Ovary (tissue), 9 donors: ENCODE results near the gene S100B. TPM values are rescaled to one million over a fixed set of nuclear protein-coding genes. Genes with fewer than 3 reads are reported as not detected.

Experiments
- DNase-seq, 5 donors: peaks; one replicate each; pipeline ENCODE4 v3.0.0-alpha.2; 2019 to 2020
- H3K27ac ChIP-seq, 2 donors: fragments of 200-600 bp; one replicate each; pipeline versions ENCODE4 v1.5.1 to v1.8.0; 2019 to 2022
- H3K27me3 ChIP-seq: fragments of 200-600 bp; one replicate; pipeline ENCODE4 v1.8.0; 2022
- H3K36me3 ChIP-seq: fragments of 200-600 bp; sonication (generic); one replicate; pipeline ENCODE4 v1.5.1; 2019
- H3K4me1 ChIP-seq: one replicate; pipeline ENCODE4 v1.8.1; 2013; ENCODE audit warnings: mild to moderate bottlenecking, moderate library complexity; ENCODE audit not compliant: insufficient read depth
- H3K4me3 ChIP-seq: fragments of 200-600 bp; sonication (generic); one replicate; pipeline ENCODE4 v1.5.1; 2017
- H3K9me3 ChIP-seq, 2 donors: fragments of 200-600 bp in 1 of 2; sonication (generic) in 1 of 2; one replicate each; pipeline versions ENCODE4 v1.5.1 to v1.8.1; 2013 to 2019; ENCODE audit warnings: mild to moderate bottlenecking in 1 of 2, moderate library complexity in 1 of 2
- EP300 ChIP-seq: sonication (generic); formaldehyde crosslinking; IDR thresholded peaks from one replicate; pipeline ENCODE4 v1.6.1; 2017; ENCODE audit warnings: antibody characterized with exemption
- POLR2A ChIP-seq: fragments of 450-650 bp; IDR thresholded peaks from one replicate; pipeline ENCODE4 v1.6.1; 2017; ENCODE audit warnings: antibody characterized with exemption, mild to moderate bottlenecking, moderate library complexity
- WGBS, 3 donors: extraction: QIAGEN DNeasy Blood & Tissue Kit in 1 of 3; methylation state at CpG; one replicate each; pipeline versions ENCODE4 v1.1.5 to v1.1.7; 2013 to 2017; 5-methylcytosine and 5-hydroxymethylcytosine counted together
- intact Hi-C, 4 donors: fragments of 100-400 bp; cut with DNase I; formaldehyde crosslinking; loops; one replicate each; pipeline versions ENCODE4 v1.11.0 to v1.15.1; 2022 to 2023
- polyA plus RNA-seq, 2 donors: library from polyadenylated mRNA; stranded (reverse); fragments of 200-250 nt in 1 of 2; fragments of 350-450 nt in 1 of 2; fragmentation: Illumina TruSeq in 1 of 2; extraction: RNeasy Lipid Tissue Mini Kit (QIAGEN cat#74804) in 1 of 2; gene quantifications; one replicate each; pipeline ENCODE4 v1.2.3, GENCODE V29; 2013 to 2014
- total RNA-seq, 7 donors: library from RNA; depleted of rRNA in 2 of 7; stranded (reverse); fragments of >200 nt in 2 of 7; fragmentation: NEBNext Ultra II Directional in 3 of 7; extraction: Animal tissue kit (Norgen Biotek cat#: 25700) in 3 of 7; gene quantifications; one replicate each; pipeline versions ENCODE4 v1.1.0 to v1.2.4, GENCODE V29; 2016 to 2023
- TF ChIP-seq, protein P1 (sequence below), 3 donors: fragments of 450-650 bp in 2 of 3; fragments of 200-600 bp in 1 of 3; IDR thresholded peaks; one replicate each; pipeline versions ENCODE4 v1.5.1 to v1.8.0; 2016 to 2022; ENCODE audit warnings: antibody characterized with exemption in 3 of 3, mild to moderate bottlenecking in 1 of 3
- donor health status: DM: no; HTN: no; CAD: no; lungs with moderate emphysema.
- donor health status: DM: no; HTN: no; CAD: no.
- donor health status: Bipolar disorder and iron deficiency.
- donor health status: DM: yes; HTN: yes; CAD: no.
- donor health status: DM: no; HTN: no; CAD: no.
- donor health status: DM: yes; HTN: yes; CAD: no.

The S100B gene
- total and polyA plus RNA-seq, 9 donors: 0.53 to 16.8 (median 2.9) TPM

DNA sequence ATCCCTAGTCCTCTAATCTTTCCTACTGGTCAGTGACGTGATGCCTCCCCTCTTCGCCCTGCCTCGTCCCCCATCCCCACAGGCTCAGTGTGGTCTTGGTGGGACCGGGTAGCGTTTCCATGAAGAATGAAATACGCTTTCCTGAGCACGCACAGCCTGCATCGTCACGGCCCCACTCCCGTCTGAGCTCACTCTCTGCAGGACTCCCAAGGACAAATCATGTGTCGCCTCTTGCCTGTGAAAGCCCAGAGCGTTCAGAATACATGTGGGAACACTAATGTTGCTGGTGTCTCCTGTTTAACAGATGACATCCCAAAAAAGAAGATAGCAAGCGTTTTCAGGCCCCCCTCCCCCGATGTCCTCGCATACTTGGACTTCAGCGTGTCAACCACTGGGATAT lies 49.2 kb downstream of the S100B start:
- no peaks in the 10 kb centered on the region for H3K36me3 ChIP-seq
- no peaks in the 10 kb centered on the region for H3K9me3 ChIP-seq
- WGBS, 3 donors: 92 to 95% (median 95%) methylated on average over 16 of the region's 16 CpGs
- no peak overlapping the region for H3K4me3 ChIP-seq
- no peak for DNase-seq
- no peak for TF ChIP-seq POLR2A
- TF ChIP-seq, protein P1, sequence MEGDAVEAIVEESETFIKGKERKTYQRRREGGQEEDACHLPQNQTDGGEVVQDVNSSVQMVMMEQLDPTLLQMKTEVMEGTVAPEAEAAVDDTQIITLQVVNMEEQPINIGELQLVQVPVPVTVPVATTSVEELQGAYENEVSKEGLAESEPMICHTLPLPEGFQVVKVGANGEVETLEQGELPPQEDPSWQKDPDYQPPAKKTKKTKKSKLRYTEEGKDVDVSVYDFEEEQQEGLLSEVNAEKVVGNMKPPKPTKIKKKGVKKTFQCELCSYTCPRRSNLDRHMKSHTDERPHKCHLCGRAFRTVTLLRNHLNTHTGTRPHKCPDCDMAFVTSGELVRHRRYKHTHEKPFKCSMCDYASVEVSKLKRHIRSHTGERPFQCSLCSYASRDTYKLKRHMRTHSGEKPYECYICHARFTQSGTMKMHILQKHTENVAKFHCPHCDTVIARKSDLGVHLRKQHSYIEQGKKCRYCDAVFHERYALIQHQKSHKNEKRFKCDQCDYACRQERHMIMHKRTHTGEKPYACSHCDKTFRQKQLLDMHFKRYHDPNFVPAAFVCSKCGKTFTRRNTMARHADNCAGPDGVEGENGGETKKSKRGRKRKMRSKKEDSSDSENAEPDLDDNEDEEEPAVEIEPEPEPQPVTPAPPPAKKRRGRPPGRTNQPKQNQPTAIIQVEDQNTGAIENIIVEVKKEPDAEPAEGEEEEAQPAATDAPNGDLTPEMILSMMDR (IDR thresholded peaks at IDR 0.05): no peak
- no peak for TF ChIP-seq EP300
- no peaks in the 10 kb centered on the region for H3K27me3 ChIP-seq
- peaks cover 14% of the 10 kb centered on the region for H3K4me1 ChIP-seq
- intact Hi-C loops: no loop called here
- no peak overlapping the region for H3K27ac ChIP-seq

DNA sequence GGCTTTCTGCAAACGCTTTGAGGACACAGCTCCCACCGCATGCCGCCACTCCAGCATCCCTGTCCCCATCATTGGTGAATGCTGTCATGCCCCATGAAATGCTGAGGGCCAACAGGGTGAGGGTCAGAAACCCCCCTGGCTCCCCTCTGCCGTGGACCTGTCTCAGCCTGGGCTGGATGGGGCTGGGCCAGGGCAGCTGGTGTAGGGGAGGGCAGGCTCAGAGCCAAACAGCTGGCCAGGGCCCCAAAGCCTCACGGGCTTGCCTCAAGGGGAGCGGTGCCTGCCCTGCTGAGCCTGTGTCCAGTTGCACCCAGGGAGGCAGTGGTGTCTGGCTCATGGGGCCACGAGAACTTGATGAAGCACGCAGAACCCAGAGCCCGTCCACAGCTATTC lies 49.7 kb downstream of the S100B start:
- DNase-seq: no peak
- no peaks in the 10 kb centered on the region for H3K27me3 ChIP-seq
- TF ChIP-seq, protein P1 (IDR thresholded peaks at IDR 0.05): no peak
- TF ChIP-seq EP300: no peak
- TF ChIP-seq POLR2A: no peak
- H3K4me1 ChIP-seq: peaks cover 10% of the 10 kb centered on the region
- H3K27ac ChIP-seq: no peak overlapping the region
- H3K9me3 ChIP-seq: no peaks in the 10 kb centered on the region
- H3K36me3 ChIP-seq: no peaks in the 10 kb centered on the region
- intact Hi-C loops: no loop called here
- 81 to 90% (median 82%) methylated on average over 9 of the region's 9 CpGs for WGBS, 3 donors
- H3K4me3 ChIP-seq: no peak overlapping the region

DNA sequence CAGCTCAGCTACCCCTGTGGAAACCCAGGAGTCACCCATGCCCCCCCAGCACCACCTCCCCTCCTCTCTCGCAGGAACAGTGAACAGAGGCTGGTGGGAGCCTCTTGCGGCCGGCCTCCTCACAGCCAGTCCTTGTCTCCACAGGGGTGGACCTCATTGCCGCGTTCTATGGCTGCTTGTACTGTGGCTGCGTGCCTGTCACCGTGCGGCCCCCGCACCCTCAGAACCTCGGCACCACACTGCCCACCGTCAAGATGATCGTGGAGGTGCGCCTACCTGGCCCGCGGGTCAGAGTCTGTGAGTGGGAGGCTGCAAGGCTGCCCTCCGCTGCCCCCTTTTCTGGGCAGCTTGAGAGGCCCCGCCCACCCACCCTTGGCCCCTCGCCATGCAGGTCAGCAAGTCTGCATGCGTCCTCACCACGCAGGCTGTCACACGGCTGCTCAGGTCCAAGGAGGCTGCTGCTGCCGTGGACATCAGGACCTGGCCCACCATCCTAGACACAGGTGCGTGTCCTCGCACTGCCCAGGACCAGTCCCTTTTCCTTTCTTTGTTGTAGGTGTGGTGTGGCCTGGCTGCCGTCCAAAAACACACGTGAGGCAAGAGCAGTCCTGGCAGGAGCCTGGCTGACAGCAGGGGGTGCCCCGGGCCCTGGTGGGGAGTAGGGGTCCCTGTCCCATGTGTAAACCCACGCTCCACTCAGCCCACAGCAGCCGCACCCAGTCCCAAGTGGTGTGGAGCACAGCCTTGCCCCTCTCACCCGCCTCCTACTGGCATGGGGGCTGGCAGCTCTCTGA lies 50.3 kb downstream of the S100B start:
- H3K36me3 ChIP-seq: no peaks in the 10 kb centered on the region
- H3K27ac ChIP-seq: no peak overlapping the region
- DNase-seq: no peak
- no peaks in the 10 kb centered on the region for H3K9me3 ChIP-seq
- TF ChIP-seq, protein P1 (IDR thresholded peaks at IDR 0.05): no peak
- no peak for TF ChIP-seq EP300
- TF ChIP-seq POLR2A: no peak
- intact Hi-C loops: no loop called here
- peaks cover 7% of the 10 kb centered on the region for H3K4me1 ChIP-seq
- 87 to 89% (median 88%) methylated on average over 30 of the region's 30 CpGs for WGBS, 3 donors
- H3K4me3 ChIP-seq: no peak overlapping the region
- no peaks in the 10 kb centered on the region for H3K27me3 ChIP-seq

DNA sequence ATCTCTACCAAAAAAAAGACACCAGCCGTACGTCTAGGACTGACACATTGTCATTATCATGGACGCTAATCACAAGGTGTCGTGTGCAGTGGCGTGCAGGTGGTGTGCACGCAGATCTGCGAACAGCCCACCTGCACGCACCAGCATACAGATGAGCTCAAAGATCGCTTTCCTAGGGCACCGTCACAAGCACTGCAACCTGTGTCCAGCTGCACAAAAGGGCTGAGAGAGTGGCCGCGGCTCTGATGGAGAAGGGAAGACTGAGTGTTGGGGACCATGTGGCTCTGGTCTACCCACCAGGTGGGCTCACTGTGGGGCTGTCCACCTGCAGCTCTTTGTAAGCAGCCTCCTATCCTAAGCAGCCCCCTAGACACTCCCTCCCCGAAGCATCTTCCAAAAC lies 50.9 kb downstream of the S100B start:
- H3K4me1 ChIP-seq: peaks cover 3% of the 10 kb centered on the region
- H3K4me3 ChIP-seq: no peak overlapping the region
- 92 to 96% (median 95%) methylated on average over 13 of the region's 13 CpGs for WGBS, 3 donors
- no peaks in the 10 kb centered on the region for H3K27me3 ChIP-seq
- intact Hi-C loops: no loop called here
- no peak for TF ChIP-seq POLR2A
- no peak for TF ChIP-seq EP300
- TF ChIP-seq, protein P1 (IDR thresholded peaks at IDR 0.05): no peak
- H3K27ac ChIP-seq: no peak overlapping the region
- no peaks in the 10 kb centered on the region for H3K9me3 ChIP-seq
- DNase-seq: no peak
- H3K36me3 ChIP-seq: no peaks in the 10 kb centered on the region
